ENCODE results near the gene SAMD3. TPM values are rescaled to one million over a fixed set of nuclear protein-coding genes. Genes with fewer than 3 reads are reported as not detected.

Gene SAMD3
- total and polyA plus RNA-seq, 7 donors, result 0.09 to 0.66 (median 0.28) TPM; not detected in 2

DNA sequence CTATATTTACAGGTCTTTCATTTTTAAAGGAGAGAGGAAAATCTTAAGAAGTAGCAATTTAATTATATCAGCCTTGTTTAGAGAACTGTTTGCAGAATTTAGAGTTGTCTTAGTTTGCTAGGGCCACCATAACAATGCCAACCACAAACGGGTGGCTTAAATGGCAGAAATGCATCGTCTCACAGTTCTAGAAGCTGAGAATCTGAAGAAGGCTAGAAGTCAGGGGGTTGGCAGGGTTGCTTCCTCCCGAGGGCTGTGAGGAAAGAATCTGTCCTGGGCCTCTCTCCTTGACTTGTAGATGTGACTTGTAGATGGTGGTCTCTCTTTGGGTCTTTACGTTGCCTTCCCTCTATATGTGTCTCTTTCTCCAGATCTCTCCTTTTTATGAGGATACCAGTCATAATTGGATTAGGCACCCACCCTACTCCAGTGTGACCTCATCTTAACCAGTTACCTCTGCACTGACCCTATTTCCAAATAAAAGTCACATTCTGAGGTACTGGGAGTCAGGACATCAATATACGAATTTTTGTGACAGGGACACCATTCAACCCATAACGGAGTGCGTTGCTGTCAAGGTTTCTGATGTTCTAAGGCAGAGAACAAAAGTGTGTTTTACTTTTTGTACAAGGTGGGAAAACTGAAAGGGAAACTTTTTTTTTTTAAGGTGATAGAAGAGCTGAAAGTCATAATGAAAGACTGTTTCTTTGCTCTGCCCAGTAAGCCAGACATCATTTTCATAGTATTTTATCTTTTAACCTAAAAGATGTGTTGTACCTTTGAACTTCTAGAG is 84.4 kb downstream of the SAMD3 start:
- ATAC-seq (no peak), DNase-seq (no peak)
- WGBS, 3 donors, result 81 to 91% (median 90%) methylated on average over 7 of the region's 7 CpGs
- H3K27me3 ChIP-seq (ENCODE audit: insufficient read depth in 3 of 3, low read length in 2 of 3), result no peaks in the 10 kb centered on the region
- no peak overlapping the region for H3K4me3 ChIP-seq
- H3K9me3 ChIP-seq, result no peaks in the 10 kb centered on the region
- no peak overlapping the region for H3K27ac ChIP-seq
- TF ChIP-seq, protein P1, sequence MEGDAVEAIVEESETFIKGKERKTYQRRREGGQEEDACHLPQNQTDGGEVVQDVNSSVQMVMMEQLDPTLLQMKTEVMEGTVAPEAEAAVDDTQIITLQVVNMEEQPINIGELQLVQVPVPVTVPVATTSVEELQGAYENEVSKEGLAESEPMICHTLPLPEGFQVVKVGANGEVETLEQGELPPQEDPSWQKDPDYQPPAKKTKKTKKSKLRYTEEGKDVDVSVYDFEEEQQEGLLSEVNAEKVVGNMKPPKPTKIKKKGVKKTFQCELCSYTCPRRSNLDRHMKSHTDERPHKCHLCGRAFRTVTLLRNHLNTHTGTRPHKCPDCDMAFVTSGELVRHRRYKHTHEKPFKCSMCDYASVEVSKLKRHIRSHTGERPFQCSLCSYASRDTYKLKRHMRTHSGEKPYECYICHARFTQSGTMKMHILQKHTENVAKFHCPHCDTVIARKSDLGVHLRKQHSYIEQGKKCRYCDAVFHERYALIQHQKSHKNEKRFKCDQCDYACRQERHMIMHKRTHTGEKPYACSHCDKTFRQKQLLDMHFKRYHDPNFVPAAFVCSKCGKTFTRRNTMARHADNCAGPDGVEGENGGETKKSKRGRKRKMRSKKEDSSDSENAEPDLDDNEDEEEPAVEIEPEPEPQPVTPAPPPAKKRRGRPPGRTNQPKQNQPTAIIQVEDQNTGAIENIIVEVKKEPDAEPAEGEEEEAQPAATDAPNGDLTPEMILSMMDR (IDR thresholded peaks at IDR 0.05), result no peak
- no peaks in the 10 kb centered on the region for H3K36me3 ChIP-seq (ENCODE audit: insufficient read depth in 1 of 2, low read depth in 1 of 2)
- no peaks in the 10 kb centered on the region for H3K4me1 ChIP-seq
- intact Hi-C loops (cut with DNase I), result no loop called here

DNA sequence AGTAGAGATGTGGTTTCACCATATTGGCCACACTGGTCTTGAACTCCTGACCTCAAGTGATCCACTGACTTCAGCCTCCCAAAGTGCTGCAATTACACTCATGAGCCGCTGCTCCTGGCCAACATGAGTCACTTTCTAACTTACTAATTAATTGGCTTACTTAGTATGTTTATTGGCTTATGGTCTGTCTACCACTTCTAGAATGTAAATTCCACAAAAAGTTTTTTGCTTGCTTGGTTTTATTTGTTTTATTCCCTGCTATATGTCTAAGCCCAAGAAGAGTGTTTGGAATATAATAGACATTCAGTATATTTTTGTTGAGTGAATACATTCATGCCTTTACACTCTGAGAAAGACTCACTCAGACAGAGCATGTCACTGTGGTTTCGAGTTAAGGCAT is 86.0 kb downstream of the SAMD3 start:
- ATAC-seq, result no peak
- no peaks in the 10 kb centered on the region for H3K9me3 ChIP-seq
- H3K4me3 ChIP-seq, result no peak overlapping the region
- H3K27ac ChIP-seq, result no peak overlapping the region
- H3K36me3 ChIP-seq (ENCODE audit: insufficient read depth in 1 of 2, low read depth in 1 of 2), result no peaks in the 10 kb centered on the region
- intact Hi-C loops (cut with DNase I), result no loop called here
- H3K4me1 ChIP-seq, result no peaks in the 10 kb centered on the region
- WGBS, 3 donors, result 91 to 94% (median 91%) methylated on average over 2 of the region's 2 CpGs
- H3K27me3 ChIP-seq (ENCODE audit: insufficient read depth in 3 of 3, low read length in 2 of 3), result no peaks in the 10 kb centered on the region
- no peak for DNase-seq
- TF ChIP-seq, protein P1 (IDR thresholded peaks at IDR 0.05), result no peak

DNA sequence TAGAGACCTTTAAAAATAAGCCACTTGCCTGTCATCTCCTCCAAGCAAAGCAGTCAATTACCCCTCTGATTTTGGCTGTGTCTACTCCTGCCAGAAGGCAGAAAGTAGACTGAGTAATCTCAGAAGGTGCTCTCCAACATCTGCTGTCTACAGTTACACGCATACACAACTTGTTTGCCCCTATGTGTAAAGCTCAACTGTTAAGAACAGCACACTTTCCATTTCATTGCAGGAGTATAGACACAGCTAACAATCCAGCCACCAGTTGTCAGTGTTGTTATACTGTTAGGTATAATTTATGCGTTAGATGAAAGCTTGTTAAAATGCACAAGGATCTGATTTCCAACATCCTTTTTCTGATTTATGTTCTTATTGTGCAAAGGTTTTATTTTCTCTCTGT is 88.2 kb downstream of the SAMD3 start:
- Histone ChIP-seq H3K36me3 (ENCODE audit: insufficient read depth in 1 of 2, low read depth in 1 of 2) (no peaks in the 10 kb centered on the region), H3K27me3 (ENCODE audit: insufficient read depth in 3 of 3, low read length in 2 of 3) (no peaks in the 10 kb centered on the region), H3K4me3 (no peak overlapping the region), H3K4me1 (no peaks in the 10 kb centered on the region), H3K27ac (no peak overlapping the region), H3K9me3 (no peaks in the 10 kb centered on the region)
- TF ChIP-seq, protein P1 (IDR thresholded peaks at IDR 0.05), result no peak
- ATAC-seq (no peak), DNase-seq (no peak)
- intact Hi-C loops (cut with DNase I), result no loop called here
- WGBS, 3 donors, result 71 to 75% (median 73%) methylated on average over 2 of the region's 2 CpGs

DNA sequence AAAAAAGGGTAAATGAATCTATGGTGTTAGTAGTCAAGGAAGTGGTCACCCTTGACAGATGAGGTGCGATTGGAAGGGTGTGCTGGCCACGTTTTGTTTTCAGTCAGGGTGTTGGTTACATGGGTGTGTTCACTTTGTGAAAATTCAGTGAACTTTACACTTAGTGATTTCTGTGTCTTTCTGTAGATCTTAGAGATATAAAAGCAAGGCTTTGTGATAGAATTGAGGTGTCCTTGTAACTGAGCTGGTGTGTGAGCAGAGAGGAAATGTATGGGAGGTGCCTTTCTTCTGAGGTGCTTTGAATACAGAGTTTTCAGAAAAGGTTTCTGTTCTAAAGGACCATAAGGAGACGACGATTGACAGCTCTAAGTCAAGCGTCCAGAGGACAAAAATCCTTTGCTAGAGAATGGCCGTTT is 90.5 kb downstream of the SAMD3 start:
- ATAC-seq (no peak), DNase-seq (no peak)
- H3K27ac ChIP-seq, result no peak overlapping the region
- no peaks in the 10 kb centered on the region for H3K27me3 ChIP-seq (ENCODE audit: insufficient read depth in 3 of 3, low read length in 2 of 3)
- no peak overlapping the region for H3K4me3 ChIP-seq
- H3K4me1 ChIP-seq, result no peaks in the 10 kb centered on the region
- intact Hi-C loops (cut with DNase I), result no loop called here
- no peaks in the 10 kb centered on the region for H3K9me3 ChIP-seq
- TF ChIP-seq, protein P1 (IDR thresholded peaks at IDR 0.05), result no peak
- no peaks in the 10 kb centered on the region for H3K36me3 ChIP-seq (ENCODE audit: insufficient read depth in 1 of 2, low read depth in 1 of 2)
- WGBS, 3 donors, result 72 to 76% (median 75%) methylated on average over 6 of the region's 6 CpGs
